Smooth muscle cell of the brain vasculature (primary cell): ENCODE data around the gene SOX8.

ENCODE experiments used
- DNase-seq: peaks from one replicate; pipeline ENCODE4 v3.0.0-alpha.2; 2012; ENCODE audit warnings: low read depth, low spot score

SOX8 gene

DNA sequence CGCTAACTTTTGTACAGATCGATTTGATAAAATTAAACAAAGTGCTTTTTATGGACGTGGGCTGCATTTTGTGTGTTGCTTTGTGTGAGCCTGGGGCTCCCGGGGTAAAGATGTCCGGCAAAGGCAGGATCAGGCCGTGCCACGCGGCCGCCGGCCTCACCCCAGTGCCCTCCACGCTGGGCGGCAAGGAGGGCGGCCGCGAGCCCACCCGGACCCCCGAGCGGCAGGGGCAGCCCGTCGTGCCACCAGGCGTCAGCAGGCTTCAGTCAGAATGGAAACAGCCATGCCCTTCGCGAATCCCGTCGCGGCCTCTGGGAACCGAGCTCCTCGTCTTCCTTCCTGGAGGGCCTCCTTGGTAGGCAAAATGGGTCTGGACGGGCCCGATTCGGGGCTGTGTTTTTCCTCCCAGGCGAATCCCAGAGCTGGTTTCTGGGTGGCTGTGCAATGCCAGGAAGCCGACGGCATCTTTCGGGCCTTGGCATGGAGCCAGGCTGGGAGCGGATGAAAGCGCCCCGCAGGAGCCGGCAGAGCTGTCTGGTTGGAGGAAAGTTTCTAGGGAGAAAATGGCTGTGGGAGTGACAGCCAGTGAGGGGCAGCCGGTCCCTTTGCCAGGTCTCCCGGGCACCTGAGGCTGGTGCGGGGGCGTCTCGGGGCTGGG, 5.5 kb downstream of the SOX8 start:
- no peak for DNase-seq

DNA sequence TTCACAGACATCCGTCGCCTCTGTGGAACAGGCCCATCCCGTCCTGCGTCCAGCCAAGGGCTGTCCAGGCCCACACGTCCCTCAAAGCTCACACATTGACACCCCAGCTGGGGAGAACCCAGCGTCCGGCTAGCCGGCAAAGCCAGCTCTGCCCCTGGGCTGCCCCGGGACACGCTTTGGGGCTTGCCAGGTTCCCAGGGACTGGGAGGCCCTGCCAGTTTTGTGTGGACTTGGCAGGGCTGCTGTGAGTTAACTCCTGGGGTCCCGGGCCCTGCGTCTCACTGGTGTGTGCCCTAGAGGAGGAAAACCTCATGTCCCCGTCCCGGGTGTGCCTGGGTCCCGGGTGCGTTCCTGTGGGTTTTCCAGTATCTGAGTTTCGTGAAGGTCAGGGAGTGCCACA, 6.3 kb downstream of the SOX8 start:
- DNase-seq = no peak

- no peak for DNase-seq
Observed at GRCh38 chr16:988471-989353, 7.1 kb downstream of the SOX8 start.

GRCh38 chr16:989354-989814, 7.8 kb downstream of the SOX8 start:
- DNase-seq = no peak

GRCh38 chr16:990516-991291, 9.1 kb downstream of the SOX8 start:
- no peak for DNase-seq

DNA sequence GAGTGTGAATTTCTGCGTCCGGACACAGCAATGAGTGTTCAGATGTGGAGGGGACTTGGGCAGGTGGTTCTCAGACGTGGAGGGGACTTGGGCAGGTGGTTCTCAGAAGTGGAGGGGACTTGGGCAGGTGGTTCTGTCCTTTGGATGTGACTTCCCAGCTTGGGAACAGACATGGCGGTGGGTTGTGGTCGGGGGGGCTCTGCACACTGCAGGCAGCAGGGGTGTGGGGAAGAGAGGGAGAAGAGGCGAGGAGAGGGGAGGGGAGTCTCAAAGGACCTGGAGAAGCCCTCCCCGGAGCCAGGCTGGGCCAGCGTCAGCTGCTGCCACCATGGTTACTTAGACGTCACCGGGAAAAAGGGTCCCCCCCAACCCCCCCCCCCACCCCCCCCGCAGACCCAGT, 9.8 kb downstream of the SOX8 start:
- no peak for DNase-seq

- DNase-seq = no peak
Observed at GRCh38 chr16:991773-992172, 10.2 kb downstream of the SOX8 start.

- DNase-seq = no peak
Observed at GRCh38 chr16:993731-994130, 12.2 kb downstream of the SOX8 start.

DNA sequence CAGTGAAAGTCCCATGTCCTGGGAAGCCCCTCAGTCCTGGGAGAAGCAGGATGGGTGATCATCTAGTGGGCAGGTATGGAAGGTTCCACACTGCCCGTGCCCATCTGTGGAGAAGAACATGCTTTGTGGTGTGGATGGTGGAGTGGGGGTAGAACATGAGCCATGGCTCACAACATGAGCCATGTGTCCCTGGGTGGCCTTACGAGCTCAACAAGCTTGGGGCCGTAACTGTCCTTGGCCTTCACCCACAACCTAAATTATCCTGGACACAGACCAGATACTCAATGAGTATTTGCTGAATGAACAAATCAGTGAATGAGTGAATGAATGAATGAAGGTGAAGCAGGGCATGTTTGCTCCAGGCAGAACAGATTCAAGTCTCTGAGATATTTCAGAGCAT, 13.5 kb downstream of the SOX8 start:
- DNase-seq = no peak

DNA sequence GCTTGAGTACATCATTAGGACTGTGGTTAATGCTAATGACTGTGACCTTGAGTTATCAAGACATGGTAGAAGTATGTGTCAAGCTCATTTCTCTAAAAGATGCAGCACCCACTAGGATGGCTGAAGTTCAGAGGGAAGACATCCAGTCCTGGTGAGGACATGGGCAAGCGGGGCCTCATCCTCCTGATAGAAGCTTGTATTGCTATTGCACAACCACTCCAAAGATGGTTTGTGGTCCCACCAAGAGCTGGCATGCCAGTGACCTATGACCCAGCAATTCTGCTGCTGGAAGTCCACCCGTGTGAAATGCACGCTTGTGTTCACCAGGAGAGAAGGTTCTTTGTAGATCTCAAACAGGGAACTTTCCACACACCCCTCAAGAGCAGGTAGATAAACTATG, 14.2 kb downstream of the SOX8 start:
- no peak for DNase-seq

DNA sequence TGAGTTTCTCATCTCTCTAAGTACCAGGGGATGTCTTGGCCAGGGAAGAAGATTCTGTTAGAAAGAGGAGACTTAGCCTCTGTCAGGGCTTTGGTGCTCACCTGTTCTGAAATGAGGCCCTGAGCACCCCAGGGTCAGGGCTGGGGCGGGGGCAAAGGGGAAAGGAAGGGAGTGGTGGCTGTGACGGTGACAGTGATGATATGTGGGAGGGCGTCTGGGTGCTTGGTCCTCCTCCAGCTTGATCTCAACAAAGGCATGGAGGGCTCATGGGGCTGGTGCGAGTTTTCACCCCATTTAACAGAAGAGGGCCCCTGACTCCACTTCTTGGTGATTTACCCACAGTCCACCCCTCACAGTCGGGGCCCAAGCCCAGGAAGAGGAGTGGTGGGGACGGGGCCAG, 15.1 kb downstream of the SOX8 start:
- no peak for DNase-seq

DNA sequence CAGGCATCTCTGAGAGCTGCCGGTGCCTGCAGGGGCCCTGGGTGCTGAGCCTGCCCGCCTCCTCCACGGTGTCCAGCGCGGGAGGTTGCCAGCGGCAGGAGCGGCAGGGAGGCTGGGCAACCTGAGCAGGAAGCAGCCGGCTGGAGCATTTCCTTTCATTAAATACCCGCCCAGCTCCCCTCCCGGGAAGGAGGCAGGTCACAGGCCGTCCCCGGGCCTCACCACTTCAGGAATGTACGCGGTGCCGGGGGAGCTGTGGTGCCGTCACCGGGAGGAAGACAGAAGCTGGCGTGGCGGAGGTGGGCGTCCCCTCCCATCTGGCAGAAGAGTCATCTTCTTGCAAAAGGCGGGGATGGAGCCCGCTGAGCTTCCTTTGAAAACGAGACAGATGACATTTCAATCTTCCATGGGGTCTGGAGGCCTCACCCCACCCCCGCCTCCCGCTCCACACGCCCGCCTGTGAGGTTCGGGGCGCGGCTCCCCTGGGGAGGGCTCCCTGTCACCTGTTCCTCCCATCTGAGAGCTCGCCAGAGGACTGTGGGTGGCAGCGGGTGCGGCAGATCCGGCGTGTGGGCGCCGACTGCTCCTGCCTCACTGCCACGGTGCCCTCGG, 16.0 kb downstream of the SOX8 start:
- DNase-seq = no peak

GRCh38 chr16:998211-998610, 16.6 kb downstream of the SOX8 start:
- DNase-seq = no peak

- no peak for DNase-seq
Observed at GRCh38 chr16:998615-999014, 17.0 kb downstream of the SOX8 start.

GRCh38 chr16:999677-1000076, 18.1 kb downstream of the SOX8 start:
- no peak for DNase-seq

DNA sequence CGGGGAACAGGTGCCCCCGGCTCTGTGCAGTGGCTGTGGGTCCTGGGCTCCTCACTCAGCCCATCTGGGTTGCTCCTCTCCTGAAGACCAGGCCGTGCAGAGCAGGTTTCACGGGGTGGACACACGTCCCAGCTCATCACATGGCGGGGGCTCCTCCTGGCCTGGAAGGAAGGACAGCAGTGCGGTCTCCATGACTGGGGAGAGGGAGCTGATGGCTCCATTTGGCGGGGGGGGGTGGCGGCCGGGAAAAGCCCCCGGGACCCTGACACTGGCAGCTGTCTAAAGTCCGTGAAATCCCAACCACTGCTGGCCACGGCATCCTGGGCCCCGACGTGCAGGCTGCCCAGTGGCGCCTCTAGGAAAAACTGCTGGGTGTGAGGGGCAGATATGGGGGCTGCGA, 19.0 kb downstream of the SOX8 start:
- DNase-seq = no peak

GRCh38 chr16:1001096-1001495, 19.5 kb downstream of the SOX8 start:
- DNase-seq = no peak

GRCh38 chr16:1002399-1003166, 21.0 kb downstream of the SOX8 start:
- DNase-seq = peak; percentile 54

GRCh38 chr16:1003391-1004347, 22.1 kb downstream of the SOX8 start:
- DNase-seq = no peak

- no peak for DNase-seq
Observed at GRCh38 chr16:1005286-1005685, 23.7 kb downstream of the SOX8 start.
